Activated naive CD4-positive, alpha-beta T cell treated with anti-CD3 and anti-CD28 coated beads for 36 hours (primary cell): ENCODE data around the gene PRR29. TPM values are rescaled to one million over a fixed set of nuclear protein-coding genes. Genes with fewer than 3 reads are reported as not detected.
"Not testable (repeated sequence)": the region's sequence is repeated elsewhere in the genome, so short reads cannot be mapped to it uniquely, and the experiment has no call there.

Source experiments
- CTCF ChIA-PET: fragments of 350-600 bp; sonication (Branson Sonifier 250); formaldehyde crosslinking; loops from one replicate; lab custom pipeline; 2021; ENCODE audit warnings: antibody characterized with exemption; lab: Charles Lee
- DNase-seq: peaks from one replicate; pipeline ENCODE4 v3.0.0-alpha.2; 2020
- H3K27ac Mint-ChIP-seq: one replicate; pipeline ENCODE4 v1.8.0; 2021; ENCODE audit warnings: mild to moderate bottlenecking, mixed read lengths
- H3K27me3 Mint-ChIP-seq: one replicate; pipeline ENCODE4 v1.8.0; 2021; ENCODE audit warnings: low read depth, mixed read lengths
- H3K36me3 Mint-ChIP-seq: one replicate; pipeline ENCODE4 v1.8.0; 2021; ENCODE audit warnings: low read depth, mixed read lengths
- H3K4me1 Mint-ChIP-seq: one replicate; pipeline ENCODE4 v1.8.0; 2021; ENCODE audit warnings: low read depth, mixed read lengths
- H3K4me3 Mint-ChIP-seq: one replicate; pipeline ENCODE4 v1.8.0; 2021; ENCODE audit warnings: mild to moderate bottlenecking, moderate library complexity, mixed read lengths
- H3K9me3 Mint-ChIP-seq: one replicate; pipeline ENCODE4 v1.8.0; 2021; ENCODE audit warnings: mixed read lengths
- intact Hi-C: fragments of 100-400 bp; cut with micrococcal nuclease; formaldehyde crosslinking; loops from one replicate; pipeline ENCODE4 v1.15.1; 2023
- total RNA-seq, 2 experiments: library from RNA; stranded (reverse); gene quantifications; one replicate each; pipeline ENCODE4 v1.2.3, GENCODE V29; 2021

PRR29 gene
- total RNA-seq, 2 experiments from 2014 or later, result 0.21 to 0.44 TPM

GRCh38 chr17:63976702-63977101 lies 21.4 kb upstream of the PRR29 start:
- Mint-ChIP-seq H3K4me1 (peaks cover 12% of the 10 kb centered on the region), H3K27ac (no peak overlapping the region), H3K9me3 (no peaks in the 10 kb centered on the region), H3K4me3 (no peak overlapping the region), H3K27me3 (no peaks in the 10 kb centered on the region), H3K36me3 (no peaks in the 10 kb centered on the region)
- intact Hi-C loops, result no loop called here
- no peak for DNase-seq
- CTCF ChIA-PET, result interaction anchor here (1.6 to 3.3 kb wide), 2 partner anchors 13 to 58 kb away, joined by 8 to 15 read pairs; partner anchors contain the start of gene GH1

- no peak for DNase-seq
- CTCF ChIA-PET, result interaction anchor here (0.7 to 2.6 kb wide), 4 partner anchors 12 to 75 kb away, joined by 3 to 10 read pairs (median 3); no protein-coding TSS in a partner anchor
- H3K27me3 Mint-ChIP-seq, result no peaks in the 10 kb centered on the region
- no peak overlapping the region for H3K4me3 Mint-ChIP-seq
- intact Hi-C loops, result no loop called here
- H3K4me1 Mint-ChIP-seq, result peaks cover 12% of the 10 kb centered on the region
- no peak overlapping the region for H3K27ac Mint-ChIP-seq
- peaks cover 5% of the 10 kb centered on the region for H3K9me3 Mint-ChIP-seq
- no peaks in the 10 kb centered on the region for H3K36me3 Mint-ChIP-seq
Observed at GRCh38 chr17:63978272-63979200, 19.6 kb upstream of the PRR29 start.

- H3K36me3 Mint-ChIP-seq, H3K27me3 Mint-ChIP-seq, intact Hi-C loops, H3K4me3 Mint-ChIP-seq, H3K27ac Mint-ChIP-seq, H3K9me3 Mint-ChIP-seq, DNase-seq: not testable (repeated sequence)
- peaks cover 13% of the 10 kb centered on the region for H3K4me1 Mint-ChIP-seq
- CTCF ChIA-PET, result interaction anchor here (0.6 to 2.3 kb wide), 3 partner anchors 64 to 99 kb away, joined by 3 to 8 read pairs (median 4); partner anchors contain the start of gene GH1
Observed at GRCh38 chr17:63982641-63983040, 15.5 kb upstream of the PRR29 start.

- Mint-ChIP-seq H3K4me1 (peaks cover 13% of the 10 kb centered on the region), H3K4me3 (no peak overlapping the region), H3K9me3 (peaks cover 5% of the 10 kb centered on the region), H3K36me3 (no peaks in the 10 kb centered on the region), H3K27me3 (no peaks in the 10 kb centered on the region), H3K27ac (no peak overlapping the region)
- CTCF ChIA-PET, result interaction anchor here (1.0 to 3.2 kb wide), 5 partner anchors 37 to 149 kb away, joined by 3 to 17 read pairs (median 5); partner anchors contain the start of gene GH1
- intact Hi-C loops, result no loop called here
- DNase-seq, result no peak
Observed at GRCh38 chr17:63983320-63983719, 14.8 kb upstream of the PRR29 start.

GRCh38 chr17:63984236-63984635 lies 13.9 kb upstream of the PRR29 start:
- DNase-seq, result no peak
- no peak overlapping the region for H3K27ac Mint-ChIP-seq
- intact Hi-C loops, result loop anchor here (2.0 kb wide), 1 partner anchor 51 kb away; the partner anchor contains the start of gene CD79B

GRCh38 chr17:63984651-63985386 lies 13.3 kb upstream of the PRR29 start:
- Mint-ChIP-seq H3K9me3 (peaks cover 5% of the 10 kb centered on the region), H3K4me1 (peaks cover 13% of the 10 kb centered on the region), H3K36me3 (no peaks in the 10 kb centered on the region), H3K27me3 (no peaks in the 10 kb centered on the region), H3K27ac (peak overlapping the region; percentile 56), H3K4me3 (no peak overlapping the region)
- peak; percentile 82 for DNase-seq
- intact Hi-C loops, result loop anchor here (1.0 to 2.0 kb wide), 3 partner anchors 35 to 66 kb away; partner anchors contain the start of genes CD79B and ICAM2
- CTCF ChIA-PET, result interaction anchor here (0.5 to 3.2 kb wide), 15 partner anchors 10 to 716 kb away, joined by 3 to 17 read pairs (median 4); partner anchors contain the start of genes CD79B and GH1

More at GRCh38 chr17:63984236-63984635, 13.9 kb upstream of the PRR29 start:
- Mint-ChIP-seq H3K4me1 (peaks cover 13% of the 10 kb centered on the region), H3K4me3 (no peak overlapping the region), H3K27me3 (no peaks in the 10 kb centered on the region), H3K9me3 (peaks cover 5% of the 10 kb centered on the region), H3K36me3 (no peaks in the 10 kb centered on the region)
- CTCF ChIA-PET, result interaction anchor here (0.7 to 3.2 kb wide), 7 partner anchors 38 to 296 kb away, joined by 3 to 17 read pairs (median 3); partner anchors contain the start of gene GH1

GRCh38 chr17:63985387-63986140 lies 12.6 kb upstream of the PRR29 start:
- no peak for DNase-seq
- H3K4me3 Mint-ChIP-seq, result no peak overlapping the region
- no peaks in the 10 kb centered on the region for H3K27me3 Mint-ChIP-seq
- intact Hi-C loops, result loop anchor here (1.0 to 2.0 kb wide), 3 partner anchors 35 to 66 kb away; partner anchors contain the start of genes CD79B and ICAM2
- CTCF ChIA-PET, result interaction anchor here (0.5 to 3.2 kb wide), 12 partner anchors 9 to 715 kb away, joined by 3 to 17 read pairs (median 5); partner anchors contain the start of gene GH1
- H3K27ac Mint-ChIP-seq, result peak overlapping the region; percentile 56
- no peaks in the 10 kb centered on the region for H3K36me3 Mint-ChIP-seq
- H3K9me3 Mint-ChIP-seq, result peaks cover 5% of the 10 kb centered on the region
- H3K4me1 Mint-ChIP-seq, result peaks cover 16% of the 10 kb centered on the region

GRCh38 chr17:63986821-63987220 lies 11.3 kb upstream of the PRR29 start:
- intact Hi-C loops, result no loop called here
- CTCF ChIA-PET, result interaction anchor here (0.6 to 2.2 kb wide), 5 partner anchors 40 to 107 kb away, joined by 3 to 11 read pairs (median 5); partner anchors contain the start of gene GH1
- no peak overlapping the region for H3K27ac Mint-ChIP-seq
- DNase-seq, result no peak
- peaks cover 5% of the 10 kb centered on the region for H3K9me3 Mint-ChIP-seq
- no peaks in the 10 kb centered on the region for H3K36me3 Mint-ChIP-seq
- H3K27me3 Mint-ChIP-seq, result no peaks in the 10 kb centered on the region
- H3K4me1 Mint-ChIP-seq, result peaks cover 23% of the 10 kb centered on the region
- no peak overlapping the region for H3K4me3 Mint-ChIP-seq

- no peak overlapping the region for H3K27ac Mint-ChIP-seq
- CTCF ChIA-PET, result interaction anchor here (0.6 to 2.2 kb wide), 4 partner anchors 41 to 108 kb away, joined by 3 to 11 read pairs (median 3); partner anchors contain the start of gene GH1
- H3K4me3 Mint-ChIP-seq, result no peak overlapping the region
- H3K27me3 Mint-ChIP-seq, result no peaks in the 10 kb centered on the region
- no peaks in the 10 kb centered on the region for H3K36me3 Mint-ChIP-seq
- intact Hi-C loops, result no loop called here
- H3K4me1 Mint-ChIP-seq, result peaks cover 24% of the 10 kb centered on the region
- no peak for DNase-seq
- peaks cover 5% of the 10 kb centered on the region for H3K9me3 Mint-ChIP-seq
Observed at GRCh38 chr17:63987221-63988126, 10.7 kb upstream of the PRR29 start.

- H3K27ac Mint-ChIP-seq, result no peak overlapping the region
- H3K36me3 Mint-ChIP-seq, result no peaks in the 10 kb centered on the region
- peaks cover 27% of the 10 kb centered on the region for H3K4me1 Mint-ChIP-seq
- H3K27me3 Mint-ChIP-seq, result no peaks in the 10 kb centered on the region
- DNase-seq, result no peak
- no peaks in the 10 kb centered on the region for H3K9me3 Mint-ChIP-seq
- H3K4me3 Mint-ChIP-seq, result no peak overlapping the region
- CTCF ChIA-PET, result interaction anchor here (0.9 to 1.1 kb wide), 2 partner anchors 41 to 68 kb away, joined by 3 read pairs; no protein-coding TSS in a partner anchor
- intact Hi-C loops, result no loop called here
Observed at GRCh38 chr17:63988127-63988478, 10.0 kb upstream of the PRR29 start.
